Activated T-cell treated with anti-CD3 and anti-CD28 coated beads, Interleukin-2, amount 50 U/mL, for 72 hours (primary cell): ENCODE measurements around the gene YEATS2. TPM values are rescaled to one million over a fixed set of nuclear protein-coding genes. Genes with fewer than 3 reads are reported as not detected.
"Not testable (repeated sequence)": the region's sequence is repeated elsewhere in the genome, so short reads cannot be mapped to it uniquely, and the experiment has no call there.

Experiments used
- ATAC-seq, 2 donors: fragments of 150-1000 bp; cut with Tn5 transposase; replicated peaks in 1 of 2; 2 replicates each; pipeline ENCODE4 v1.10.0; 2021; ENCODE audit warnings: moderate library complexity in 2 of 2, mild to moderate bottlenecking in 1 of 2
- DNase-seq, 2 donors: peaks; one replicate each; pipeline ENCODE4 v3.0.0; 2021 to 2022; ENCODE audit warnings: mixed read lengths in 1 of 2
- H3K27ac Mint-ChIP-seq: one replicate; pipeline ENCODE4 v1.8.0; 2022; ENCODE audit warnings: mild to moderate bottlenecking, moderate library complexity, mixed read lengths
- H3K27me3 Mint-ChIP-seq: one replicate; pipeline ENCODE4 v1.8.0; 2022; ENCODE audit warnings: low read depth, mixed read lengths
- H3K36me3 Mint-ChIP-seq, 2 donors: one replicate each; pipeline ENCODE4 v1.8.0; 2022; ENCODE audit warnings: mixed read lengths in 2 of 2, mild to moderate bottlenecking in 1 of 2; ENCODE audit not compliant: insufficient read depth in 2 of 2
- H3K4me1 Mint-ChIP-seq: one replicate; pipeline ENCODE4 v1.8.0; 2022; ENCODE audit warnings: low read depth, mixed read lengths
- H3K4me3 Mint-ChIP-seq, 2 donors: one replicate each; pipeline ENCODE4 v1.8.0; 2022; ENCODE audit warnings: mild to moderate bottlenecking in 2 of 2, mixed read lengths in 2 of 2, moderate library complexity in 2 of 2
- H3K9me3 Mint-ChIP-seq, 2 donors: one replicate each; pipeline ENCODE4 v1.8.0; 2022; ENCODE audit warnings: mixed read lengths in 2 of 2
- total RNA-seq, 2 donors: library from RNA; stranded (reverse); gene quantifications; one replicate each; pipeline ENCODE4 v1.2.3, GENCODE V29; 2022

The YEATS2 gene
- total RNA-seq, 2 donors from 2014 or later, result 44.6 to 52.2 TPM

GRCh38 chr3:183766745-183767606, 69.4 kb downstream of the YEATS2 start:
- DNase-seq (peak; percentile 74 to 77), ATAC-seq (peak; percentile 92 to 96)
- Mint-ChIP-seq H3K27me3 (no peaks in the 10 kb centered on the region), H3K9me3 (no peaks in the 10 kb centered on the region), H3K36me3 (peaks cover 0 to 14% of the 10 kb centered on the region in 2 donors), H3K27ac (no peak overlapping the region), H3K4me3 (no peak overlapping the region), H3K4me1 (no peaks in the 10 kb centered on the region)

GRCh38 chr3:183768114-183768513, 70.5 kb downstream of the YEATS2 start:
- H3K27ac Mint-ChIP-seq, result no peak overlapping the region
- H3K27me3 Mint-ChIP-seq, result no peaks in the 10 kb centered on the region
- no peak overlapping the region for H3K4me3 Mint-ChIP-seq
- no peak for ATAC-seq
- no peaks in the 10 kb centered on the region for H3K9me3 Mint-ChIP-seq
- H3K4me1 Mint-ChIP-seq, result no peaks in the 10 kb centered on the region
- no peak for DNase-seq
- H3K36me3 Mint-ChIP-seq, result peaks cover 0 to 14% of the 10 kb centered on the region in 2 donors

- Mint-ChIP-seq H3K27me3 (no peaks in the 10 kb centered on the region), H3K4me1 (no peaks in the 10 kb centered on the region), H3K36me3 (peaks cover 7 to 19% of the 10 kb centered on the region in 2 donors), H3K27ac (no peak overlapping the region), H3K9me3 (no peaks in the 10 kb centered on the region), H3K4me3 (no peak overlapping the region)
- no peak for DNase-seq
- no peak for ATAC-seq
These were observed 71.9 kb downstream of the YEATS2 start for GRCh38 chr3:183769453-183769852.

GRCh38 chr3:183774631-183775030, 77.0 kb downstream of the YEATS2 start:
- no peaks in the 10 kb centered on the region for H3K4me1 Mint-ChIP-seq

GRCh38 chr3:183775781-183776180, 78.2 kb downstream of the YEATS2 start:
- DNase-seq (no peak), ATAC-seq (no peak)
- H3K36me3 Mint-ChIP-seq, result peaks cover 10 to 40% of the 10 kb centered on the region in 2 donors
- H3K27ac Mint-ChIP-seq, result no peak overlapping the region
- H3K9me3 Mint-ChIP-seq, result no peaks in the 10 kb centered on the region
- H3K4me3 Mint-ChIP-seq, result no peak overlapping the region
- H3K4me1 Mint-ChIP-seq, result no peaks in the 10 kb centered on the region
- no peaks in the 10 kb centered on the region for H3K27me3 Mint-ChIP-seq

More at GRCh38 chr3:183774631-183775030, 77.0 kb downstream of the YEATS2 start:
- no peaks in the 10 kb centered on the region for H3K27me3 Mint-ChIP-seq
- no peak overlapping the region for H3K27ac Mint-ChIP-seq
- DNase-seq (no peak), ATAC-seq (no peak)
- H3K36me3 Mint-ChIP-seq, result peaks cover 10 to 38% of the 10 kb centered on the region in 2 donors
- no peaks in the 10 kb centered on the region for H3K9me3 Mint-ChIP-seq
- H3K4me3 Mint-ChIP-seq, result no peak overlapping the region

GRCh38 chr3:183776451-183776850, 78.9 kb downstream of the YEATS2 start:
- H3K27ac Mint-ChIP-seq, H3K9me3 Mint-ChIP-seq, DNase-seq, H3K4me1 Mint-ChIP-seq, H3K4me3 Mint-ChIP-seq, ATAC-seq, H3K27me3 Mint-ChIP-seq: not testable (repeated sequence)
- H3K36me3 Mint-ChIP-seq, result peaks cover 13 to 42% of the 10 kb centered on the region in 2 donors

GRCh38 chr3:183777016-183777618, 79.5 kb downstream of the YEATS2 start:
- Mint-ChIP-seq H3K27ac (no peak overlapping the region), H3K9me3 (no peaks in the 10 kb centered on the region), H3K4me1 (no peaks in the 10 kb centered on the region), H3K36me3 (peaks cover 13 to 44% of the 10 kb centered on the region in 2 donors), H3K4me3 (no peak overlapping the region), H3K27me3 (no peaks in the 10 kb centered on the region)
- no peak for ATAC-seq
- DNase-seq, result no peak

GRCh38 chr3:183779896-183780465, 82.4 kb downstream of the YEATS2 start:
- ATAC-seq (no peak), DNase-seq (no peak)
- H3K4me1 Mint-ChIP-seq, result no peaks in the 10 kb centered on the region
- no peak overlapping the region for H3K27ac Mint-ChIP-seq
- no peak overlapping the region for H3K4me3 Mint-ChIP-seq
- H3K36me3 Mint-ChIP-seq, result peaks cover 12 to 42% of the 10 kb centered on the region in 2 donors
- H3K27me3 Mint-ChIP-seq, result no peaks in the 10 kb centered on the region
- no peaks in the 10 kb centered on the region for H3K9me3 Mint-ChIP-seq

- no peaks in the 10 kb centered on the region for H3K27me3 Mint-ChIP-seq
- no peak for ATAC-seq
- no peak for DNase-seq
- H3K4me3 Mint-ChIP-seq, result no peak overlapping the region
- H3K36me3 Mint-ChIP-seq, result peaks cover 8 to 42% of the 10 kb centered on the region in 2 donors
- no peak overlapping the region for H3K27ac Mint-ChIP-seq
- no peaks in the 10 kb centered on the region for H3K4me1 Mint-ChIP-seq
- no peaks in the 10 kb centered on the region for H3K9me3 Mint-ChIP-seq
These were observed 83.6 kb downstream of the YEATS2 start for GRCh38 chr3:183781246-183781645.

GRCh38 chr3:183782576-183783276, 85.1 kb downstream of the YEATS2 start:
- Mint-ChIP-seq H3K9me3 (no peaks in the 10 kb centered on the region), H3K4me3 (no peak overlapping the region), H3K27ac (peak overlapping the region; percentile 42), H3K36me3 (peaks cover 13 to 41% of the 10 kb centered on the region in 2 donors), H3K27me3 (no peaks in the 10 kb centered on the region), H3K4me1 (no peaks in the 10 kb centered on the region)
- DNase-seq (no peak), ATAC-seq (no peak)

- not testable (repeated sequence) for DNase-seq, H3K4me1 Mint-ChIP-seq, H3K27ac Mint-ChIP-seq, H3K9me3 Mint-ChIP-seq, H3K27me3 Mint-ChIP-seq, H3K4me3 Mint-ChIP-seq, ATAC-seq
- peaks cover 13 to 34% of the 10 kb centered on the region in 2 donors for H3K36me3 Mint-ChIP-seq
These were observed 86.9 kb downstream of the YEATS2 start for GRCh38 chr3:183784503-183784902.

- Mint-ChIP-seq H3K36me3 (peaks cover 10 to 39% of the 10 kb centered on the region in 2 donors), H3K27me3 (no peaks in the 10 kb centered on the region), H3K4me3 (no peak overlapping the region), H3K4me1 (no peaks in the 10 kb centered on the region), H3K9me3 (no peaks in the 10 kb centered on the region), H3K27ac (no peak overlapping the region)
- DNase-seq, result no peak
- no peak for ATAC-seq
These were observed 92.2 kb downstream of the YEATS2 start for GRCh38 chr3:183789826-183790225.

- no peaks in the 10 kb centered on the region for H3K27me3 Mint-ChIP-seq
- ATAC-seq, result no peak
- H3K4me3 Mint-ChIP-seq, result no peak overlapping the region
- no peaks in the 10 kb centered on the region for H3K4me1 Mint-ChIP-seq
- no peak overlapping the region for H3K27ac Mint-ChIP-seq
- no peak for DNase-seq
- H3K36me3 Mint-ChIP-seq, result peaks cover 10 to 37% of the 10 kb centered on the region in 2 donors
- no peaks in the 10 kb centered on the region for H3K9me3 Mint-ChIP-seq
These were observed 93.1 kb downstream of the YEATS2 start for GRCh38 chr3:183790700-183791099.
